B cell (primary cell): ENCODE measurements around the gene PKNOX2. TPM values are rescaled to one million over a fixed set of nuclear protein-coding genes. Genes with fewer than 3 reads are reported as not detected.

Source experiments
- ATAC-seq: fragments of 200-7000 bp; cut with Tn5 transposase; one replicate; pipeline ENCODE4 v1.10.0; 2021; ENCODE audit warnings: low read depth, mild to moderate bottlenecking, moderate number of reproducible peaks, moderate library complexity
- CTCF ChIA-PET: fragments of 350-600 bp; sonication (Branson Sonifier 250); formaldehyde crosslinking; loops from one replicate; lab custom pipeline; 2021; ENCODE audit warnings: antibody characterized with exemption, inconsistent platforms; lab: Charles Lee
- POLR2A ChIA-PET: fragments of 350-600 bp; sonication (Branson Sonifier 250); formaldehyde crosslinking; loops from one replicate; lab custom pipeline; 2021; ENCODE audit warnings: antibody characterized with exemption; lab: Charles Lee
- DNase-seq: peaks from one replicate; pipeline ENCODE4 v3.0.0; 2013
- H2AFZ ChIP-seq: 2 replicates; pipeline ENCODE4 v1.6.1; 2012; ENCODE audit warnings: mild to moderate bottlenecking, low read depth, low read length; ENCODE audit not compliant: insufficient read depth, poor library complexity, severe bottlenecking
- H3K27ac ChIP-seq, 2 donors: 1 replicate in 1 of 2; 2 replicates in 1 of 2; pipeline ENCODE4 v1.5.1; 2012 to 2013; ENCODE audit warnings: low read length in 2 of 2, mild to moderate bottlenecking in 2 of 2, moderate library complexity in 1 of 2
- H3K27me3 ChIP-seq, 4 experiments: fragments of 200-600 bp in 1 of 4; sonication (generic) in 1 of 4; replicated peaks in 1 of 4; 1 replicate in 2 of 4; 2 replicates in 2 of 4; pipeline versions ENCODE4 v1.6.1 to v1.7.0; 2013 to 2016; ENCODE audit warnings: low read length in 3 of 4, mild to moderate bottlenecking in 2 of 4, mixed read lengths in 1 of 4, moderate library complexity in 1 of 4; ENCODE audit not compliant: insufficient read depth in 4 of 4, control insufficient read depth in 3 of 4; ENCODE audit errors: control extremely low read depth in 1 of 4
- H3K36me3 ChIP-seq, 2 experiments: replicated peaks in 1 of 2; 1 replicate in 1 of 2; 2 replicates in 1 of 2; pipeline versions ENCODE4 v1.6.1 to v1.7.1; 2013; ENCODE audit warnings: low read length in 1 of 2; ENCODE audit not compliant: insufficient read depth in 2 of 2, control insufficient read depth in 1 of 2; ENCODE audit errors: control extremely low read depth in 1 of 2, extremely low read depth in 1 of 2
- H3K4me1 ChIP-seq, 2 donors: fragments of 200-600 bp in 1 of 2; sonication (generic) in 1 of 2; 1 replicate in 1 of 2; 2 replicates in 1 of 2; pipeline versions ENCODE4 v1.5.1 to v1.6.1; 2013 to 2017; ENCODE audit warnings: low read length in 2 of 2; ENCODE audit not compliant: control insufficient read depth in 2 of 2, insufficient read depth in 2 of 2
- H3K4me2 ChIP-seq: replicated peaks from 2 replicates; pipeline ENCODE3; 2012; ENCODE audit warnings: mild to moderate bottlenecking, low read depth, low read length; ENCODE audit not compliant: poor library complexity, severe bottlenecking
- H3K4me3 ChIP-seq, 5 experiments: fragments of 200-600 bp in 1 of 5; sonication (generic) in 1 of 5; 1 replicate in 3 of 5; 2 replicates in 2 of 5; pipeline versions ENCODE4 v1.5.1 to v1.7.0; 2011 to 2016; ENCODE audit warnings: low read length in 4 of 5, mild to moderate bottlenecking in 4 of 5, low read depth in 2 of 5, control low read depth in 1 of 5, moderate library complexity in 1 of 5; ENCODE audit not compliant: insufficient read depth in 1 of 5; ENCODE audit errors: control extremely low read depth in 1 of 5, extremely low read depth in 1 of 5
- H3K79me2 ChIP-seq: fragments of 200-600 bp; sonication (generic); one replicate; pipeline ENCODE4 v1.6.0; 2016; ENCODE audit warnings: low read length; ENCODE audit not compliant: control insufficient read depth, insufficient read depth
- H3K9ac ChIP-seq: fragments of 200-600 bp; sonication (generic); 2 replicates; pipeline ENCODE4 v1.6.1; 2017; ENCODE audit warnings: mild to moderate bottlenecking, low read length, moderate library complexity
- H3K9me3 ChIP-seq, 3 donors: one replicate each; pipeline versions ENCODE4 v1.6.1 to v1.7.1; 2013; ENCODE audit warnings: low read length in 2 of 3; ENCODE audit not compliant: control insufficient read depth in 2 of 3, insufficient read depth in 1 of 3; ENCODE audit errors: control extremely low read depth in 1 of 3
- H4K20me1 ChIP-seq: 2 replicates; pipeline ENCODE4 v1.6.0; 2012; ENCODE audit warnings: mild to moderate bottlenecking, low read length; ENCODE audit not compliant: insufficient read depth, control insufficient read depth, poor library complexity, severe bottlenecking
- H3K27ac Mint-ChIP-seq: one replicate; pipeline ENCODE4 v1.8.0; 2021; ENCODE audit warnings: mixed read lengths
- H3K27me3 Mint-ChIP-seq: one replicate; pipeline ENCODE4 v1.8.0; 2021; ENCODE audit warnings: mixed read lengths
- H3K4me1 Mint-ChIP-seq: one replicate; pipeline ENCODE4 v1.8.0; 2021; ENCODE audit warnings: mixed read lengths
- H3K4me3 Mint-ChIP-seq: one replicate; pipeline ENCODE4 v1.8.0; 2021; ENCODE audit warnings: mixed read lengths
- H3K9me3 Mint-ChIP-seq: one replicate; pipeline ENCODE4 v1.8.0; 2022; ENCODE audit warnings: mixed read lengths; ENCODE audit not compliant: insufficient read depth
- CTCF ChIP-seq: fragments of 200-600 bp; IDR thresholded peaks from one replicate; pipeline ENCODE4 v1.8.0; 2022; ENCODE audit warnings: antibody characterized with exemption, mild to moderate bottlenecking
- EZH2 ChIP-seq: IDR thresholded peaks from 2 replicates; pipeline ENCODE4 v1.6.1; 2012; ENCODE audit warnings: borderline replicate concordance, low read depth, mild to moderate bottlenecking, moderate library complexity, low read length; ENCODE audit not compliant: insufficient read depth, poor library complexity, severe bottlenecking
- WGBS: methylation state at CpG from one replicate; pipeline ENCODE4 v1.1.5; 2013; ENCODE audit warnings: missing lambda C conversion rate; ENCODE audit not compliant: insufficient coverage; 5-methylcytosine and 5-hydroxymethylcytosine counted together
- intact Hi-C: fragments of 100-400 bp; cut with micrococcal nuclease; formaldehyde crosslinking; loops from one replicate; pipeline ENCODE4 v1.10.0; 2022
- polyA plus RNA-seq: library from polyadenylated mRNA; depleted of rRNA; stranded (reverse); fragments of >200 nt; gene quantifications from 2 replicates; pipeline ENCODE4 v1.2.3, GENCODE V29; 2012
- total RNA-seq, 2 donors: library from RNA; stranded (reverse); fragments of 120-200 nt in 1 of 2; gene quantifications; 1 replicate in 1 of 2; 2 replicates in 1 of 2; pipeline versions ENCODE4 v1.2.3 to v1.2.4, GENCODE V29; 2013 to 2022

Gene PKNOX2
- total and polyA plus RNA-seq, 2 donors (not counting 1 experiment from before 2014, with no cell fraction given): not detected

- Mint-ChIP-seq H3K9me3 (no peaks in the 10 kb centered on the region), H3K27me3 (peaks cover 70% of the 10 kb centered on the region), H3K4me3 (no peak overlapping the region), H3K27ac (no peak overlapping the region), H3K4me1 (no peaks in the 10 kb centered on the region)
- Histone ChIP-seq H3K27me3 (peaks cover 0 to 24% (median 8%) of the 10 kb centered on the region in 4 experiments), H3K79me2 (no peaks in the 10 kb centered on the region), H3K4me3 (no peak overlapping the region), H3K9me3 (no peaks in the 10 kb centered on the region), H3K36me3 (no peaks in the 10 kb centered on the region), H4K20me1 (no peaks in the 10 kb centered on the region), H2AFZ (no peak overlapping the region), H3K4me2 (no peak overlapping the region), H3K27ac (no peak overlapping the region), H3K9ac (no peak overlapping the region), H3K4me1 (no peaks in the 10 kb centered on the region)
- intact Hi-C loops: no loop called here
- CTCF ChIA-PET: no interaction called here
- no peak for ATAC-seq
- WGBS: 96% methylated on average over 3 of the region's 6 CpGs
- TF ChIP-seq CTCF (no peak), EZH2 (no peak)
- no peak for DNase-seq
- POLR2A ChIA-PET: no interaction called here
Observed at GRCh38 chr11:125157118-125157733, 7.3 kb upstream of the PKNOX2 start.

GRCh38 chr11:125157953-125158680 lies 6.4 kb upstream of the PKNOX2 start:
- no peak for TF ChIP-seq EZH2
- Histone ChIP-seq H3K4me2 (no peak overlapping the region), H3K27ac (no peak overlapping the region), H3K4me3 (no peak overlapping the region), H3K9me3 (no peaks in the 10 kb centered on the region), H3K79me2 (no peaks in the 10 kb centered on the region), H3K4me1 (no peaks in the 10 kb centered on the region), H2AFZ (no peak overlapping the region), H3K9ac (no peak overlapping the region), H3K27me3 (peaks cover 0 to 26% (median 9%) of the 10 kb centered on the region in 4 experiments), H4K20me1 (no peaks in the 10 kb centered on the region), H3K36me3 (no peaks in the 10 kb centered on the region)
- Mint-ChIP-seq H3K9me3 (no peaks in the 10 kb centered on the region), H3K4me1 (no peaks in the 10 kb centered on the region), H3K27ac (no peak overlapping the region), H3K4me3 (no peak overlapping the region), H3K27me3 (peaks cover 74% of the 10 kb centered on the region)
- ATAC-seq (no peak), DNase-seq (no peak)
- intact Hi-C loops: no loop called here
- POLR2A ChIA-PET: no interaction called here
- 96% methylated on average over 6 of the region's 10 CpGs for WGBS
- CTCF ChIA-PET: no interaction called here
